ENCODE data around the gene PKD1.

PKD1 gene

GRCh38 chr16:2046893-2047329 lies 88.8 kb downstream of the PKD1 start:
- DNase-seq (ENCODE audit: low read depth): no peak

DNA sequence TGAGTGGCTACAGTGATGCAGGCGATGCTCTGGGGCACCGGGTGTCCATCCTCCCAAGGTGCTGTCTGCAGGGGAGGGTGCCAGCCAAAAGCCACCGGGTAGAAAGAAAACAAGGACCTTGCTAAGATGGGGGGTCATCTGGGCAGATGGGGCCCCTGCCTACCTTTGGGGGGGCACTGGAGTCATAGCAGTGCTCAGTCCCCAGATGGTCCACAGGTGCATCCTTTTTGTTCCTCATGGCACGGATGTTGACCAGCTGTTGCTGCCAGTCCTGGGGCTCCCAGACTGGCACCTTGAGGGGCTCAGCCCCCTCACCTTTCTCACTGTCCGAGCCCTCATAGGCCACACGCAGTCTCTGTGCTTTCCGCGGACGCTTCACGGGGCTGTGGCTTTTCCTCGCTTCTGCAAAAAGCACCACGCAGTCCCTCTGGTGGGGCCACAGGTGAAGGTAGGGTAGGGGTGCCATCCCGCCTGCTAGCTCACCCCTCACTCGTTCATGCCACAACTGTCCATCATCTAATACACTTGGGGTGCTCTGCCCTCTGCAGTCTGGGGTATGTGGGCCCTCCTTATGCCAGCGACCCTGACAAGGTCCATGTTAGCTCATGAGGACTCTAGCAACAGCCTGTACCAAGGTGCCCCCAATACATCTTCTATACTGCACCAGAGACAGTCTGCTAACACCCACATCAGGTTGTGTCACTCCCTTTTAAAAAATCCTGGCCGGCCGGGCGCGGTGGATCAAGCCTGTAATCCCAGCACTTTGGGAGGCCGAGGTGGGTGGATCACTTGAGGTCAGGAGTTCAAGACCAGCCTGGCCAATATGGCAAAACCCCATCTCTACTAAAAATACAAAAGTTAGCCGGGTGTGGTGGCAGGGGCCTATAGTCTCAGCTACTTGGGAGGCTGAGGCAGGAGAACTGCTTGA lies 89.5 kb downstream of the PKD1 start:
- no peak for DNase-seq (ENCODE audit: low read depth)

GRCh38 chr16:2044541-2044940 lies 91.2 kb downstream of the PKD1 start:
- no peak for DNase-seq (ENCODE audit: low read depth)

GRCh38 chr16:2043667-2044451 lies 91.8 kb downstream of the PKD1 start:
- DNase-seq (ENCODE audit: low read depth): no peak

GRCh38 chr16:2042986-2043666 lies 92.6 kb downstream of the PKD1 start:
- DNase-seq (ENCODE audit: low read depth): no peak

- DNase-seq (ENCODE audit: low read depth): no peak
Observed at GRCh38 chr16:2042171-2042985, 93.3 kb downstream of the PKD1 start.

- DNase-seq (ENCODE audit: low read depth): no peak
Observed at GRCh38 chr16:2040787-2041522, 94.7 kb downstream of the PKD1 start.

GRCh38 chr16:2040041-2040786 lies 95.5 kb downstream of the PKD1 start:
- DNase-seq (ENCODE audit: low read depth): no peak

- DNase-seq (ENCODE audit: low read depth): no peak
Observed at GRCh38 chr16:2039274-2040031, 96.2 kb downstream of the PKD1 start.

Data from stimulated activated CD4-positive, alpha-beta T cell treated with anti-CD3 and anti-CD28 coated beads, Interleukin-2, amount 100 ng/mL, for 4 hours (primary cell).